Ovary (tissue), 9 donors: ENCODE data around the gene PNPLA2. TPM values are rescaled to one million over a fixed set of nuclear protein-coding genes. Genes with fewer than 3 reads are reported as not detected.

Source experiments
- DNase-seq, 5 donors: peaks; one replicate each; pipeline ENCODE4 v3.0.0-alpha.2; 2019 to 2020
- H3K27ac ChIP-seq, 2 donors: fragments of 200-600 bp; one replicate each; pipeline versions ENCODE4 v1.5.1 to v1.8.0; 2019 to 2022
- H3K27me3 ChIP-seq: fragments of 200-600 bp; one replicate; pipeline ENCODE4 v1.8.0; 2022
- H3K36me3 ChIP-seq: fragments of 200-600 bp; sonication (generic); one replicate; pipeline ENCODE4 v1.5.1; 2019
- H3K4me1 ChIP-seq: one replicate; pipeline ENCODE4 v1.8.1; 2013; ENCODE audit warnings: mild to moderate bottlenecking, moderate library complexity; ENCODE audit not compliant: insufficient read depth
- H3K4me3 ChIP-seq: fragments of 200-600 bp; sonication (generic); one replicate; pipeline ENCODE4 v1.5.1; 2017
- H3K9me3 ChIP-seq, 2 donors: fragments of 200-600 bp in 1 of 2; sonication (generic) in 1 of 2; one replicate each; pipeline versions ENCODE4 v1.5.1 to v1.8.1; 2013 to 2019; ENCODE audit warnings: mild to moderate bottlenecking in 1 of 2, moderate library complexity in 1 of 2
- CTCF ChIP-seq, 3 donors: fragments of 450-650 bp in 2 of 3; fragments of 200-600 bp in 1 of 3; IDR thresholded peaks; one replicate each; pipeline versions ENCODE4 v1.5.1 to v1.8.0; 2016 to 2022; ENCODE audit warnings: antibody characterized with exemption in 3 of 3, mild to moderate bottlenecking in 1 of 3
- EP300 ChIP-seq: sonication (generic); formaldehyde crosslinking; IDR thresholded peaks from one replicate; pipeline ENCODE4 v1.6.1; 2017; ENCODE audit warnings: antibody characterized with exemption
- POLR2A ChIP-seq: fragments of 450-650 bp; IDR thresholded peaks from one replicate; pipeline ENCODE4 v1.6.1; 2017; ENCODE audit warnings: antibody characterized with exemption, mild to moderate bottlenecking, moderate library complexity
- WGBS, 3 donors: extraction: QIAGEN DNeasy Blood & Tissue Kit in 1 of 3; methylation state at CpG; one replicate each; pipeline versions ENCODE4 v1.1.5 to v1.1.7; 2013 to 2017; 5-methylcytosine and 5-hydroxymethylcytosine counted together
- intact Hi-C, 4 donors: fragments of 100-400 bp; cut with DNase I; formaldehyde crosslinking; loops; one replicate each; pipeline versions ENCODE4 v1.11.0 to v1.15.1; 2022 to 2023
- polyA plus RNA-seq, 2 donors: library from polyadenylated mRNA; stranded (reverse); fragments of 200-250 nt in 1 of 2; fragments of 350-450 nt in 1 of 2; fragmentation: Illumina TruSeq in 1 of 2; extraction: RNeasy Lipid Tissue Mini Kit (QIAGEN cat#74804) in 1 of 2; gene quantifications; one replicate each; pipeline ENCODE4 v1.2.3, GENCODE V29; 2013 to 2014
- total RNA-seq, 7 donors: library from RNA; depleted of rRNA in 2 of 7; stranded (reverse); fragments of >200 nt in 2 of 7; fragmentation: NEBNext Ultra II Directional in 3 of 7; extraction: Animal tissue kit (Norgen Biotek cat#: 25700) in 3 of 7; gene quantifications; one replicate each; pipeline versions ENCODE4 v1.1.0 to v1.2.4, GENCODE V29; 2016 to 2023
- donor health status: DM: no; HTN: no; CAD: no; lungs with moderate emphysema.
- donor health status: DM: no; HTN: no; CAD: no.
- donor health status: Bipolar disorder and iron deficiency.
- donor health status: DM: yes; HTN: yes; CAD: no.
- donor health status: DM: no; HTN: no; CAD: no.
- donor health status: DM: yes; HTN: yes; CAD: no.

Gene PNPLA2
- total and polyA plus RNA-seq, 9 donors = 12.9 to 98.2 (median 83.0) TPM

DNA sequence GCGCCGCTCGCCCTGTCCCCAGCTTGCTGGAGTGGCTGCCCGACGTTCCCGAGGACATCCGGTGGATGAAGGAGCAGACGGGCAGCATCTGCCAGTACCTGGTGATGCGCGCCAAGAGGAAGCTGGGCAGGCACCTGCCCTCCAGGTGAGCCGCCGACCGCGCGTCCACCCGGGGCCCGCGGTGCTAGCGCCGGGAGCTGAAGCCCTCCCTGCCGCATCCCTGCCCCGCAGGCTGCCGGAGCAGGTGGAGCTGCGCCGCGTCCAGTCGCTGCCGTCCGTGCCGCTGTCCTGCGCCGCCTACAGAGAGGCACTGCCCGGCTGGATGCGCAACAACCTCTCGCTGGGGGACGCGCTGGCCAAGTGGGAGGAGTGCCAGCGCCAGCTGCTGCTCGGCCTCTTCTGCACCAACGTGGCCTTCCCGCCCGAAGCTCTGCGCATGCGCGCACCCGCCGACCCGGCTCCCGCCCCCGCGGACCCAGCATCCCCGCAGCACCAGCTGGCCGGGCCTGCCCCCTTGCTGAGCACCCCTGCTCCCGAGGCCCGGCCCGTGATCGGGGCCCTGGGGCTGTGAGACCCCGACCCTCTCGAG, 5.7 kb downstream of the PNPLA2 start:
- H3K4me1 ChIP-seq = peaks cover 10% of the 10 kb centered on the region
- peaks cover 2% of the 10 kb centered on the region for H3K36me3 ChIP-seq
- no peaks in the 10 kb centered on the region for H3K27me3 ChIP-seq
- H3K27ac ChIP-seq = no peak overlapping the region
- TF ChIP-seq EP300 (no peak), POLR2A (no peak), CTCF (IDR thresholded peaks at IDR 0.05) (no peak)
- intact Hi-C loops = no loop called here
- no peak overlapping the region for H3K4me3 ChIP-seq
- no peaks in the 10 kb centered on the region for H3K9me3 ChIP-seq
- WGBS, 3 donors = 78 to 87% (median 84%) methylated on average over 39 to 59 of the region's 59 CpGs
- DNase-seq = no peak

GRCh38 chr11:824942-825341, 6.2 kb downstream of the PNPLA2 start:
- no peak for DNase-seq
- 81 to 86% (median 81%) methylated on average over 11 of the region's 11 CpGs for WGBS, 3 donors
- TF ChIP-seq CTCF (IDR thresholded peaks at IDR 0.05) = no peak
- TF ChIP-seq EP300 = no peak
- no peak for TF ChIP-seq POLR2A
- Histone ChIP-seq H3K9me3 (no peaks in the 10 kb centered on the region), H3K27me3 (no peaks in the 10 kb centered on the region), H3K4me1 (peaks cover 13% of the 10 kb centered on the region), H3K4me3 (no peak overlapping the region), H3K36me3 (peaks cover 2% of the 10 kb centered on the region), H3K27ac (no peak overlapping the region)
- intact Hi-C loops = no loop called here

GRCh38 chr11:825366-826226, 6.9 kb downstream of the PNPLA2 start:
- H3K4me3 ChIP-seq = no peak overlapping the region
- no peak for DNase-seq
- H3K4me1 ChIP-seq = peaks cover 16% of the 10 kb centered on the region
- H3K9me3 ChIP-seq = no peaks in the 10 kb centered on the region
- TF ChIP-seq EP300 (no peak), CTCF (IDR thresholded peaks at IDR 0.05) (no peak), POLR2A (no peak)
- no peaks in the 10 kb centered on the region for H3K27me3 ChIP-seq
- H3K36me3 ChIP-seq = peaks cover 2% of the 10 kb centered on the region
- intact Hi-C loops = no loop called here
- 81 to 87% (median 84%) methylated on average over 10 to 12 of the region's 12 CpGs for WGBS, 3 donors
- H3K27ac ChIP-seq = no peak overlapping the region

DNA sequence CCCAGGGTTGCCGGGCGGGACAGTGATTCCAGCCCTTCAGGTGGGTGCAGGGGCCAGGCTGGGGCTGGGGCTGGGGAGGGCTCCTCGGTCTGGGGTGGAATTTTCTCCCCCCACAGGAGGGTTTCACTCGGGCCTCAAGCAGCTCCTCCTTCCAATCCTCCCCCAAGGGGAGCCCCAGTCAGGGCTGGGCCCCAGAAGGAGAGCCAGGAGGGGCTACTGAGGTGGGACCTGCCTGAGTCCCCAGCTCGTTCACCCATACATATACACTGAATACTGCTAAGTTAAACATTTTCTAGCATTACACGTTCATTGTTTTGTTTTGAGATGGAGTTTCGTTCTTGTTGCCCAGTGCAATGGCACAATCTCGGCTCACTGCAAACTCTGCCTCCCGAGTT, 7.5 kb downstream of the PNPLA2 start:
- Histone ChIP-seq H3K36me3 (peaks cover 2% of the 10 kb centered on the region), H3K27me3 (no peaks in the 10 kb centered on the region), H3K4me3 (no peak overlapping the region), H3K4me1 (peaks cover 13% of the 10 kb centered on the region), H3K9me3 (no peaks in the 10 kb centered on the region), H3K27ac (no peak overlapping the region)
- TF ChIP-seq CTCF (IDR thresholded peaks at IDR 0.05) (no peak), POLR2A (no peak), EP300 (no peak)
- WGBS, 3 donors = 74 to 86% (median 79%) methylated on average over 9 of the region's 9 CpGs
- no peak for DNase-seq
- intact Hi-C loops = no loop called here
